Spleen (tissue), 11 donors: Measurements from ENCODE around the gene KIF21A. TPM values are rescaled to one million over a fixed set of nuclear protein-coding genes. Genes with fewer than 3 reads are reported as not detected.

Experiments
- DNase-seq: peaks from one replicate; pipeline ENCODE4 v3.0.0-alpha.2; 2020
- H3K27ac ChIP-seq, 8 donors: fragments of 200-600 bp; sonication (generic) in 7 of 8; 1 replicate in 4 of 8; 2 replicates in 4 of 8; pipeline versions ENCODE4 v1.5.0 to v1.8.0; 2016 to 2021; ENCODE audit warnings: inconsistent platforms in 4 of 8, mild to moderate bottlenecking in 4 of 8, moderate library complexity in 1 of 8
- H3K27me3 ChIP-seq, 7 donors: fragments of 200-600 bp; sonication (generic) in 6 of 7; replicated peaks in 1 of 7; 1 replicate in 4 of 7; 2 replicates in 3 of 7; pipeline versions ENCODE4 v1.5.0 to v1.8.0; 2016 to 2021; ENCODE audit warnings: inconsistent platforms in 3 of 7, mild to moderate bottlenecking in 1 of 7
- H3K36me3 ChIP-seq, 6 donors: fragments of 200-600 bp; sonication (generic) in 5 of 6; 1 replicate in 4 of 6; 2 replicates in 2 of 6; pipeline versions ENCODE4 v1.5.0 to v1.8.0; 2016 to 2021; ENCODE audit warnings: inconsistent platforms in 2 of 6
- H3K4me1 ChIP-seq, 6 donors: fragments of 200-600 bp; sonication (generic) in 5 of 6; 1 replicate in 3 of 6; 2 replicates in 3 of 6; pipeline versions ENCODE4 v1.5.0 to v1.8.0; 2016 to 2021; ENCODE audit warnings: inconsistent platforms in 3 of 6
- H3K4me3 ChIP-seq, 8 donors: fragments of 200-600 bp; sonication (generic) in 7 of 8; 1 replicate in 4 of 8; 2 replicates in 4 of 8; pipeline versions ENCODE4 v1.5.0 to v1.8.0; 2016 to 2021; ENCODE audit warnings: inconsistent platforms in 4 of 8, mild to moderate bottlenecking in 4 of 8, moderate library complexity in 2 of 8
- H3K9me3 ChIP-seq, 8 donors: fragments of 200-600 bp; sonication (generic) in 7 of 8; 1 replicate in 4 of 8; 2 replicates in 4 of 8; pipeline versions ENCODE4 v1.5.0 to v1.8.0; 2016 to 2021; ENCODE audit warnings: inconsistent platforms in 4 of 8
- POLR2A ChIP-seq, 3 donors: fragments of 450-650 bp; IDR thresholded peaks; one replicate each; pipeline ENCODE4 v1.5.1; 2017; ENCODE audit warnings: antibody characterized with exemption in 3 of 3, mild to moderate bottlenecking in 1 of 3
- POLR2AphosphoS5 ChIP-seq, 3 donors: sonication (generic); formaldehyde crosslinking; IDR thresholded peaks; one replicate each; pipeline ENCODE4 v1.5.1; 2017; ENCODE audit warnings: antibody characterized with exemption in 3 of 3
- WGBS, 5 donors: extraction: QIAGEN DNeasy Blood & Tissue Kit in 3 of 5; methylation state at CpG; one replicate each; pipeline versions ENCODE4 v1.1.5 to v1.1.7; 2013 to 2018; 5-methylcytosine and 5-hydroxymethylcytosine counted together
- intact Hi-C: fragments of 100-400 bp; cut with DNase I; formaldehyde crosslinking; loops from one replicate; pipeline ENCODE4 v1.15.0; 2023; ENCODE audit warnings: low total_unique reads
- polyA plus RNA-seq, 3 donors: library from polyadenylated mRNA; stranded (reverse); fragments of 200-250 nt; gene quantifications; one replicate each; pipeline ENCODE4 v1.2.1, GENCODE V29; 2013
- total RNA-seq, 7 donors: library from RNA; depleted of rRNA in 3 of 7; stranded (reverse); fragments of >200 nt in 3 of 7; fragmentation: NEBNext Ultra II Directional in 4 of 7; extraction: Animal tissue kit (Norgen Biotek cat#: 25700) in 4 of 7; gene quantifications; one replicate each; pipeline versions ENCODE4 v1.1.0 to v1.2.1, GENCODE V29; 2016 to 2021
- TF ChIP-seq, protein P1 (sequence below), 11 experiments: fragments of 200-600 bp in 7 of 11; fragments of 450-650 bp in 4 of 11; sonication (generic) in 4 of 11; IDR thresholded peaks in 8 of 11; conservative IDR thresholded peaks in 3 of 11; 1 replicate in 7 of 11; 2 replicates in 4 of 11; pipeline versions ENCODE4 v1.4.0 to v1.8.0; 2016 to 2021; ENCODE audit warnings: antibody characterized with exemption in 11 of 11, inconsistent platforms in 4 of 11, mild to moderate bottlenecking in 1 of 11
- donor health status: healthy with polysubstance abuse.
- donor health status: DM: no; HTN: no; CAD: no; lungs with moderate emphysema.
- donor health status: DM: no; HTN: no; CAD: no.
- donor health status: Bipolar disorder and iron deficiency.
- donor health status: healthy.
- donor health status: DM: no; HTN: no; CAD: no.
- donor health status: DM: yes; HTN: yes; CAD: no.

The KIF21A gene
- total and polyA plus RNA-seq, 10 donors, result 1.0 to 47.1 (median 11.8) TPM

DNA sequence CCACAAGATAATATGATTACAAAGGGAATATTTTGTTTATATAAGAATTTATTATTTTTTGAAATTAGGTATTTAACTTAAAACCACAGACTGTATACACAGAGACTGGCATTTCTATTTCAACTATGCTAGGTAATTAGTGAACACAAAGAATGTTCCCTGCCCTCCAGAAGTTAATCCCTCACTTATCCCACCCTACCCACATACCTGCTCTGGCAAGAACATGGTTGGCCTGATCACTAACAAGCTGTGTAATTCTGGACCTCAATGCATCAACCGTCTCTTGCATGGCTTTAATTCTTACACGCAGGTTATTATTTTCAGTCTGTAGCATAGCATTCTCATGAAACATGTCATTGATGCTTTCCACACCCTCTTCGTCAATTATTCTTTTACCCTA, 85.9 kb downstream of the KIF21A start:
- no peaks in the 10 kb centered on the region for H3K4me1 ChIP-seq
- 93 to 98% (median 94%) methylated on average over 3 of the region's 3 CpGs for WGBS, 5 donors
- TF ChIP-seq POLR2AphosphoS5 (IDR thresholded peaks at IDR 0.05) (no peak), POLR2A (IDR thresholded peaks at IDR 0.05) (no peak)
- TF ChIP-seq, protein P1, sequence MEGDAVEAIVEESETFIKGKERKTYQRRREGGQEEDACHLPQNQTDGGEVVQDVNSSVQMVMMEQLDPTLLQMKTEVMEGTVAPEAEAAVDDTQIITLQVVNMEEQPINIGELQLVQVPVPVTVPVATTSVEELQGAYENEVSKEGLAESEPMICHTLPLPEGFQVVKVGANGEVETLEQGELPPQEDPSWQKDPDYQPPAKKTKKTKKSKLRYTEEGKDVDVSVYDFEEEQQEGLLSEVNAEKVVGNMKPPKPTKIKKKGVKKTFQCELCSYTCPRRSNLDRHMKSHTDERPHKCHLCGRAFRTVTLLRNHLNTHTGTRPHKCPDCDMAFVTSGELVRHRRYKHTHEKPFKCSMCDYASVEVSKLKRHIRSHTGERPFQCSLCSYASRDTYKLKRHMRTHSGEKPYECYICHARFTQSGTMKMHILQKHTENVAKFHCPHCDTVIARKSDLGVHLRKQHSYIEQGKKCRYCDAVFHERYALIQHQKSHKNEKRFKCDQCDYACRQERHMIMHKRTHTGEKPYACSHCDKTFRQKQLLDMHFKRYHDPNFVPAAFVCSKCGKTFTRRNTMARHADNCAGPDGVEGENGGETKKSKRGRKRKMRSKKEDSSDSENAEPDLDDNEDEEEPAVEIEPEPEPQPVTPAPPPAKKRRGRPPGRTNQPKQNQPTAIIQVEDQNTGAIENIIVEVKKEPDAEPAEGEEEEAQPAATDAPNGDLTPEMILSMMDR (IDR thresholded peaks at IDR 0.05 in 8 of 11, conservative IDR thresholded peaks at IDR 0.05 in 3 of 11), result no peak
- no peaks in the 10 kb centered on the region for H3K27me3 ChIP-seq
- peaks cover 0 to 11% (median 4%) of the 10 kb centered on the region in 6 donors for H3K36me3 ChIP-seq
- H3K9me3 ChIP-seq, result no peaks in the 10 kb centered on the region
- no peak overlapping the region for H3K4me3 ChIP-seq
- intact Hi-C loops, result no loop called here
- no peak overlapping the region for H3K27ac ChIP-seq
- DNase-seq, result no peak

DNA sequence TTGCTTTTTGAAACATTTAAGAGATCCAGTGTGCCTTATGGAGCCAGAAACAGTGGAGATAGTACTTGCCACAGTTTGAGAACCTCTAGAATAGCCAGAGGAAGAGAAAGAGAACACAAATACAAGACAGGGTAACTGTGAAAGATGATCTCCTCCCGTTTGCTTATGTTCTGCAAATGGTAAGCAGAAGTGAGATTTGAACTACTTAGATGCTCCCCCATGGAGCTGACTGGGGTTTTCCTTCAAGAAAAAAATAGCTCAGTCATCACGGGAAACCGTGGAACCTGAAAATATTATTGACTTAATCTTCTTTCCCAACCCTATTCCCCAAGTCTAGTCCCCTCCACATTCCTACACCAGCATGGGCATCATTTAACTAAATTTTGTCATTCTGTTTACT, 87.1 kb downstream of the KIF21A start:
- H3K27ac ChIP-seq, result no peak overlapping the region
- H3K36me3 ChIP-seq, result peaks cover 0 to 9% (median 3%) of the 10 kb centered on the region in 6 donors
- no peaks in the 10 kb centered on the region for H3K9me3 ChIP-seq
- WGBS, 5 donors, result 72 to 85% (median 78%) methylated on average over 3 of the region's 3 CpGs
- TF ChIP-seq, protein P1 (IDR thresholded peaks at IDR 0.05 in 8 of 11, conservative IDR thresholded peaks at IDR 0.05 in 3 of 11), result no peak
- TF ChIP-seq POLR2A (IDR thresholded peaks at IDR 0.05) (no peak), POLR2AphosphoS5 (IDR thresholded peaks at IDR 0.05) (no peak)
- H3K4me3 ChIP-seq, result no peak overlapping the region
- DNase-seq, result no peak
- intact Hi-C loops, result no loop called here
- no peaks in the 10 kb centered on the region for H3K4me1 ChIP-seq
- no peaks in the 10 kb centered on the region for H3K27me3 ChIP-seq

DNA sequence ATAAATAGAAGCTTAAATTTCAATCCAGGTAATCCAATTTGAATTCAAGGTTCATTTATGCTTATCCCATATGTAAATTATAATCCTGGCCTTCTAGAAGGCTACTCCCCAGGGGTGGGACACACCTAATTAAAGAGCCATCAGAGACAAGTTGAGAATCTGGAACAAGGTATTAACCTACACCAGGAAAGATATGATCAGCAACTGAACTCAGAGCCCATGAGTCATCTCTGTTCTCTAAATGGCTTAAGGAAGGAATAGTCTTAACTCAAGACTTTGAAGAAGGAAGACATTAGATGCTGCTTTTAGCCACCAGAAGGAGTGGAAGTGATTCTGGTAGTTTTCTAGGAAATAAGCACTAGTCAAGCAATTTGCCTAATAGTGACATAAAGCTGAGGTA, 88.0 kb downstream of the KIF21A start:
- no peak for TF ChIP-seq POLR2A (IDR thresholded peaks at IDR 0.05)
- no peak for TF ChIP-seq POLR2AphosphoS5 (IDR thresholded peaks at IDR 0.05)
- TF ChIP-seq, protein P1 (IDR thresholded peaks at IDR 0.05 in 8 of 11, conservative IDR thresholded peaks at IDR 0.05 in 3 of 11), result no peak
- Histone ChIP-seq H3K27ac (no peak overlapping the region), H3K4me1 (no peaks in the 10 kb centered on the region), H3K9me3 (no peaks in the 10 kb centered on the region), H3K4me3 (no peak overlapping the region), H3K36me3 (peaks cover 0 to 9% (median 3%) of the 10 kb centered on the region in 6 donors), H3K27me3 (no peaks in the 10 kb centered on the region)
- no peak for DNase-seq
- intact Hi-C loops, result no loop called here

DNA sequence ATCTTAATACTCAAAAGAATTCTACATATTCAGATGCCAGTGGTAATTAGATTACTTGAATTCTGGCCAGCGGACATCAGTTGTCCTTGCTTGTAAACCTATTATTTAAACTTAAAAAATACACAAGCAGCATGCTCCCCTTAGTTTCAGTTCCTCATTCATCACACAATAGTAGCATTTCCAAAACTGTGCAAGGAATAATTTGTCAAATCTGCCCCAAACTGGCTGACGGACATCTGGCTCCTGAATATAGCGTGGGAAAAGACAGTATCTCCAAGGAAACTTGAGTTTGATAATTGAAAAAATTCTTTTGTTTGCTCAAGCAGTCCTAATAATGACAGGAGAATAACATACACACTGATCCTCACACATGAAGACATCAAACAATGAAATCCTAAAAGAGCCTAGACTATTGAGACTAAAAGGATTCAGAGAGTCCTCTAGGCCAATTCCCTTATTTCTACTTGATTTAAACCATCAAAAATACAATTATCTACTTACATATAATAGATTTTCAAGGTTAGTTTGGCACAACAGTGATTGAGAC, 90.4 kb downstream of the KIF21A start:
- no peaks in the 10 kb centered on the region for H3K27me3 ChIP-seq
- no peak for TF ChIP-seq POLR2AphosphoS5 (IDR thresholded peaks at IDR 0.05)
- no peak for TF ChIP-seq POLR2A (IDR thresholded peaks at IDR 0.05)
- TF ChIP-seq, protein P1 (IDR thresholded peaks at IDR 0.05 in 8 of 11, conservative IDR thresholded peaks at IDR 0.05 in 3 of 11), result no peak
- 85 to 93% (median 86%) methylated on average over 3 of the region's 3 CpGs for WGBS, 5 donors

More for the DNA sequence above, 90.4 kb downstream of the KIF21A start:
- Histone ChIP-seq H3K4me3 (no peak overlapping the region), H3K4me1 (no peaks in the 10 kb centered on the region), H3K36me3 (peaks cover 0 to 8% (median 3%) of the 10 kb centered on the region in 6 donors), H3K27ac (no peak overlapping the region), H3K9me3 (no peaks in the 10 kb centered on the region)
- no peak for DNase-seq
- intact Hi-C loops, result no loop called here
